HG03025 (cell line): ENCODE measurements around the gene CLASRP.

Experiments
- ATAC-seq: cut with Tn5 transposase; IDR thresholded peaks from one replicate; pipeline ENCODE4 v1.9.1; 2021; ENCODE audit warnings: mild to moderate bottlenecking, moderate library complexity; ENCODE audit not compliant: unreplicated experiment, low FRiP score

CLASRP gene

DNA sequence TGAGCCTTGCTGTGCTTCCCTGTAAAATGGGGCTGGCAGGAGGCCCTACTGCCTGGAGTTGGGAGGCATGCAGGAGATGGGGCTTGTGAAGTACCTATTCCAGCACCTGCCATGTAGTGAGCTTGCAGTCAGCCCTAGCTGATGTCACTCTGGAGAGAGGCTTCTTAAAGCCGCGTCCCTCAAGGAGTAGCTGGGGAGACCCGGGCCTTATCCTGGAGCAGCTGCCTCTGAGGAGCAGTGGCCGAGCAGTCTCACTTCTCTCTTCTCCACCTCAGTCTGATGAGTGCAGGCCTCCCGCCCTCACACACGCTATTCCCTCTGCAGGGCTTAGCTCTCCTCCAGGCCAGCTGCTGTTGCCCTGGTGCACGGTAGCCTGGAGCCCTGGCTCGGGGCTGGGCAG is 18.0 kb downstream of the CLASRP start:
- no peak for ATAC-seq

DNA sequence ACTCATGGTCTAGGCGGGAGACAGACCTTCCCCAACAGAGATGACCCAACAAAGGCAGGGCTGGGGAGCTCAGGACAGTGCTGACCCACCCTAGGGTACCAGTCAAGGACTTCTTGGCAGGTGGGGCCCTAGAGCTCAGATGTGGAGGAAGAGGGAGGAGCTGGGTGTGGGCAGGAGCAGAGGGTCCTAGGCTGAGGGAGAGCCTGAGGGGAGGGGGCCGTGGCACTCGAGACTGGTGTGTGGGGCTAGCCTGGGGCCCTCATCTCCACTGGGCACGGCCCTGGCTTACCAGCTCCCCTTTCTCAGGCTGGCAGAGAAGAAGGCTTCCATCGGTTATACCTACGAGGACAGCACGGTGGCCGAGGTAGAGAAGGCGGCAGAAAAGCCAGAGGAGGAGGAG is 18.6 kb downstream of the CLASRP start:
- ATAC-seq: no peak

- ATAC-seq: no peak
These were observed 19.8 kb downstream of the CLASRP start for GRCh38 chr19:45058622-45059159.

DNA sequence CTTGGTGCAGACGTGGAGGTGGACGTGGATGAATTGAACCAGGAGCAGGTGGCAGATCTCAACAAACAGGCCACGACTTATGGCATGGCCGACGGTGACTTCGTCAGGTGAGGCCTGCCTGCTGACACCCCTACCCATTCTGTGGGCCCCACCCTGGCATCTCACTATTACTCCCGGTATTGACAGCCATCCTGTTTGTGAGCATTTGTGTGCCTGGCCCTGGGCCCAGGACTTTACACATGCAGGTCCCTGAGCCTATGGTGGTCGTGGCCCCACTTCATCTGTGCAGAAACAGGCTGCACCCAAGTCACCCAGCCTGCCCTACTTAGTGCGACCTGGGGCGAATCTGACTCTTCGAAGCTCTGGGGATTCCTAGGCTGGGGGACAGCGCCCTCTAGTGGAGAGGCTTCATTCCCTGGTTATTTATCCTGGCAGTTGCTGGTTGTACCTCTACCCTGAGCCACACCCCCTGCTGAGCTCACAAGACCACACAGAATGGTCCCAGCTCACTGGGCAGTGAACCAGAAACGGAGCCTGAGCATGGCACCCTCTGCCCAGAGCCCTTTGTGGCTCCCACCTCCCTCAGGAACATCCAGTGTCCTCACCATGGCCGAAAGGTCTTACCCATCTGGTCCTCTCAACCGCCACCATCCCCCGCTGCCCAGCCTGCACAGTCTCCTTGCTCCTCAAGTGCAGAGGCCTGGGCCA is 20.6 kb downstream of the CLASRP start:
- no peak for ATAC-seq

DNA sequence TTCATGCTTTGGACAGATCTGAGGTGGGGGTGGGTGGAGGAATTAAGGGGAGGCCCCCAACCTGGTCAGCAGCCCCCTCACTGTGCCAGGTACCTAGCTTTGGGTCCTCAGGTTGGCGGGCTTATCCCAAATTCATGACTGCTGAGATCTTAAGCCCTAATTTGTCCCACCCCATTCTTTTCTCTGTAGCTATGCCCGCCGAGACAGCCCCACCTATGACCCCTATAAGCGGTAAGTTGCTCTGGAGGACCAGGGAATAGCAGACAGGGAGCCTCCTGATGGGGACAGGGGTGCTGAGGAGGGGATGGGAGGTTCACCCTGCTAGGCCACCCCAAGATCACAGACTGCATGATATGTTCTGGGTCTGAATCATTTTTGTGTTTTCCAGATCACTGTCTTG is 23.1 kb downstream of the CLASRP start:
- no peak for ATAC-seq

- ATAC-seq: no peak
These were observed 25.3 kb downstream of the CLASRP start for GRCh38 chr19:45063851-45064801.

GRCh38 chr19:45066921-45067661 is 28.2 kb downstream of the CLASRP start:
- ATAC-seq: no peak

DNA sequence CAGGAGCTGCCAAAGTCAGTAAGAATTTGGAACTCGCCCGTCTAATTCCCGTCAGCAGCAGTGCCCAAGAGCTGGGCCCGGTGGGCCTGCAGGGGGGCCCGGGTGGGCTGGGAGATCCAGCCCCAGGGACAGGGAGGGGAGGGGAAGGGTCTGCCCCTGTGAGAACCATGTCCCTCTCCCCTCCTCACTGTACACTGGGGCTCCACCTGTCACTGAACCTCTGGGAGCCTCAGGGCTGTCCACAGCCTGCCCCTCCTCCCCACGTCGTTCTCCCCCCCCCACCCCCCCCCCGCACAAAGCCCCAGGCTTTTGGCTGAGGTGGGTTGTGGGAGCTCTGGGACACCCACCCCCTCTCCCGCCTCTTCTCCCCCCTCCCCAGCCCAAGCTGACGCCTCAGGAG is 29.2 kb downstream of the CLASRP start:
- no peak for ATAC-seq

DNA sequence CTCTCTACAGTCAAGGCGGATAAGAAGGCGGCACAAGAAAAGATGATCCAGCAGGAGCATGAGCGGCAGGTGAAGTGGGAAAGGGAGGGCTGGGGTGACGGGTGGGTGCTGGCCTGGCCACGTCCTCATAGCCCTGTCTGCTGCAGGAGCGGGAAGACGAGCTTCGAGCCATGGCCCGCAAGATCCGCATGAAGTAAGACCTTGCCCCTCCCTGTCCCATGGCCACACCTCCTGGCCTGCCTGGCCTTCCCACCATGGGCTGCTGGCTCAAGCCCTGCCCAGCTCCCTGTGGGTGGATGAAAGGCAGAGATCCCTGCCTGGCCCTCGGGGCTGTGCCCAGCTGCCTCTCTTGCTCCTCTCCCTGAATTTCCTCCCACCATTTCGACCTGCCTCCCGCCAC is 30.2 kb downstream of the CLASRP start:
- no peak for ATAC-seq

GRCh38 chr19:45070214-45070613 is 31.4 kb downstream of the CLASRP start:
- no peak for ATAC-seq

GRCh38 chr19:45070861-45071544 is 32.2 kb downstream of the CLASRP start:
- no peak for ATAC-seq

GRCh38 chr19:45071545-45071938 is 32.7 kb downstream of the CLASRP start:
- ATAC-seq: no peak

GRCh38 chr19:45071969-45072790 is 33.3 kb downstream of the CLASRP start:
- no peak for ATAC-seq

DNA sequence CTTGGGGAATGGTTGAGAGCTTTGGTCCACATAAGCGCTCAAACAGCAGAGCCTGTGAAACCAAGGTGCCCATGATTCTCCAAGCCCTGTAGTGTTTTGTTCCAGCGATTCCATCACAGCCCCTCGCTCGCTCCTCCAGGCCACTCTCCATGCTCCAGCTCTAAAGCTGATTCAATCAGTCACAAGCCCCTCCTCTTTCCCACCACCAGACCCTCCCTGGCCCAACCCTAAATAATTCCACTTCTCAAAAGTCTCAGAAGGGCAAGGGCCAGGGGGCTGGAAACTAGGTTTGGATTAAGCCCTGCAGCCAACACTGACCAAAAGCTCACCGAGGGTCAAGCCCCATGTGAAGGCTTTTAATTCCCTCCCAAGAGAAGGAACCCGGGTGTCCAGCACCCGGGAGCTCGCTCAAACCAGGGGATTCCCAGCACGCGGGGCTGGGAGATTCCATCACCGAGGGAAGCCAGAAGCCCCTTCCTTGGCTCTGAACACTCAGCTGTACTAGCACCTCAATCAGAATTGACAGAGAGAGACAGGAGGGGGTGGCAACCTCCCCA is 36.0 kb downstream of the CLASRP start:
- ATAC-seq: no peak

- ATAC-seq: peak; percentile 59
These were observed 36.6 kb downstream of the CLASRP start for GRCh38 chr19:45075301-45076028.

DNA sequence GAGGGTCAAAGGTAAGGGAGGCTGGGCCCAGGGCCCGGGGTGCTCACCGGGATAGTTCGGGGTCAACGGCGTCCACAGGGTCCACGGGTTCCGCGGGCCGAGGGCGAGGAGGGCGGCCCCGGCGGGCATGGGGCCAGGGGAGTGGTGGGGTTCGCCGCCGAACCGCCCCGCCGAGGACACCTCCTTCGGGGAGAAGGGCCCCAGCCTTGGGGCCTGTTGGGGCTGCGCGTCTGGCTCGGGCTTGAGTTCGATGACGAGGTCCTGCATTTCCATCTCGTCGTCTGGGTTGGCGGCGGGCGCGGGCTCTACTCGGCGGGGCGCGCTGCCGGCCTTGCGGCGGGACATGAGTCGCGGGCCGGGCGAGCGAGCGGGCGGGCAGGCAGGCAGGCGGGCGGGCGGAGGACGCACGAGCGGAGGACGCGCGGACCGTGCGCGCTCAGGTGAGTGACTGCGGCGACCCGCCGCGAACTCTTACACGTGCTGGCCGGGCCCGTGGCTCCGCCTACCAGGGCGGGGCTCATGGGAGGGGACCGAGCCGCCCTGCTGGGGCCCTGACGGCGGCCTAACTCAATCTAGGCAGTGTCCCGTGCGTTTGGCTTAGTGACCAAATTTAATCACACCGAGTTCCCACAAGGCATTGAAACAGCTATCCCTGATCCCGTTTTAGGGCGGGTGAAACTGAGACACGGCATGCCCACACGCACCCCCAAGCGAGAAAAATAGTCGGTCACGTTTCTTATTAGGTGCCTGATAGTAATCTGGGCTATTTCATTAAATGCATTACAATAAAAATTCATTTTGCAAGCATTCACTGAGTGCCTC is 37.4 kb downstream of the CLASRP start, which contains the start of gene ZNF296:
Gene ZNF296 (minus strand): TSS at position 450 of the 822 bp plus-strand sequence. CDS start 105 bp downstream, at position 345.
- peak; percentile 35 for ATAC-seq
